Measurements from ENCODE around the gene ANO4.

DNA sequence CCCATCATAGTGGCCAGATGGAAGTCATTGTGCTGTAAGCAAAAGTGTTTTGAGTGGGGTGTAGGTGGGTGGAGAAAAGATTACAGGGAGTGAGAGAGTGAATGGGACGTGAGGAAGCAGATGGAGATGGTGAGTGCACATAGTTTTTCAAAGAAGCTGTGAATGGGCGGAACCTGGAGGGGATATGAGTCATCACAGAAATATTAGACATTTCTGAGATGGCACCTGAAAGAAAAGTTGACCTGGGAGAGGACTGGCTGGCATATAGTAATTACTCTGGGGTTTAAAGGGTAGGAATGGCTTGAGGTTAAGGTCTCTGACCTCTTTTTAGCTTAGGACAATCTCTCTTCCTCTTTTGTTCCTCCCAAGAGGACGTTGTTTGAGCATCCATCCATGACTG is 50.5 kb downstream of the ANO4 start:
- TF ChIP-seq EZH2 (IDR thresholded peaks at IDR 0.05) (no peak), FOXP2 (optimal IDR thresholded peaks at IDR 0.05; ENCODE audit: control extremely low read depth, extremely low read length, insufficient read depth) (no peak), POLR2AphosphoS5 (IDR thresholded peaks at IDR 0.05; ENCODE audit: borderline replicate concordance, low read depth, low read length) (no peak)
